Measurements from ENCODE around the gene MAP3K20. TPM values are rescaled to one million over a fixed set of nuclear protein-coding genes. Genes with fewer than 3 reads are reported as not detected.
"Not testable (repeated sequence)": the region's sequence is repeated elsewhere in the genome, so short reads cannot be mapped to it uniquely, and the experiment has no call there.

The MAP3K20 gene
- total RNA-seq, 1 donor from 2014 or later, result 33.7 TPM

DNA sequence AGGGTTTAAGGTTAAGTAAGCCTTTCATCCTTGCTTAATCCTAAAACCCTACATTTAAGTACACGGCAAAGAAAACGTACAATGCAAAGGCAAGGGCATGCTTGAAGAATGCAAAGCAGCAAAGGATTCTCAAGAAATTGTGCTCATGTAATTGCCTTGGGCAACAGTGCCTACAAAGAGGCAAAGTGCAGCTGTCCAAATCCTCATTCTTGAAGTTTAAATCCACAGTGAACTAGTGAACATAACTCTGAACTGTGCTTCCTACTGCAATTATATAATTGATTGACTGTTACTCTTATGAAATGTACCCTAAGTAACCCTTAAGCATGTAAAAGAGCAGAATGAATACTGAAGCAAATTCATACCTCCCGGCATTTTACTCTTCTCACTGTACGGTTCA, 85.4 kb downstream of the MAP3K20 start:
- no peak overlapping the region for H3K4me3 Mint-ChIP-seq
- peak overlapping the region; percentile 23 for H3K27ac Mint-ChIP-seq
- TF ChIP-seq, protein P1, sequence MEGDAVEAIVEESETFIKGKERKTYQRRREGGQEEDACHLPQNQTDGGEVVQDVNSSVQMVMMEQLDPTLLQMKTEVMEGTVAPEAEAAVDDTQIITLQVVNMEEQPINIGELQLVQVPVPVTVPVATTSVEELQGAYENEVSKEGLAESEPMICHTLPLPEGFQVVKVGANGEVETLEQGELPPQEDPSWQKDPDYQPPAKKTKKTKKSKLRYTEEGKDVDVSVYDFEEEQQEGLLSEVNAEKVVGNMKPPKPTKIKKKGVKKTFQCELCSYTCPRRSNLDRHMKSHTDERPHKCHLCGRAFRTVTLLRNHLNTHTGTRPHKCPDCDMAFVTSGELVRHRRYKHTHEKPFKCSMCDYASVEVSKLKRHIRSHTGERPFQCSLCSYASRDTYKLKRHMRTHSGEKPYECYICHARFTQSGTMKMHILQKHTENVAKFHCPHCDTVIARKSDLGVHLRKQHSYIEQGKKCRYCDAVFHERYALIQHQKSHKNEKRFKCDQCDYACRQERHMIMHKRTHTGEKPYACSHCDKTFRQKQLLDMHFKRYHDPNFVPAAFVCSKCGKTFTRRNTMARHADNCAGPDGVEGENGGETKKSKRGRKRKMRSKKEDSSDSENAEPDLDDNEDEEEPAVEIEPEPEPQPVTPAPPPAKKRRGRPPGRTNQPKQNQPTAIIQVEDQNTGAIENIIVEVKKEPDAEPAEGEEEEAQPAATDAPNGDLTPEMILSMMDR (IDR thresholded peaks at IDR 0.05; ENCODE audit: unreplicated experiment), result no peak
- peaks cover 16% of the 10 kb centered on the region for H3K4me1 Mint-ChIP-seq
- no peaks in the 10 kb centered on the region for H3K27me3 Mint-ChIP-seq (ENCODE audit: low read depth)
- H3K9me3 Mint-ChIP-seq, result peaks cover 8% of the 10 kb centered on the region
- DNase-seq (ENCODE audit: low spot score in 2 of 2, unreplicated experiment in 2 of 2), result no peak
- H3K36me3 Mint-ChIP-seq, result peaks cover 12% of the 10 kb centered on the region

DNA sequence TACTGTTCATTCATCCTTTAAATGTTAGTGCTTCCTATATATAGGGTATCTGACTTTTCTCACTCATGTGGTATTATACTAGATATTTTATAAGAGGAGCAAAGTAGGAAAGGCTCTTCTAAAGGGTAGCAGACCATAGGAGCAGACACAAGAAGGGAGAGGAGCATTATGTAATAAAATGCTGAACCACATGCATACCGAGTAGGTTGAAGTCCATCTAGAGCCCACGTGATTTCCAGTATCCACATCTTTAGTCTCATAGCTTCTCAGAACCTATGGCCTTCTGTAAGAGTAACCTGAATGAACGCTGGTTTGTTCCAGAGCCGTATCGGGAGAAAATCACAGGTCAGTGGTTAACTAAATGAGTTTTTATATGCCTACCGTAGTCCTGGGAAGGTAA, 85.9 kb downstream of the MAP3K20 start:
- Mint-ChIP-seq H3K27ac (no peak overlapping the region), H3K9me3 (peaks cover 5% of the 10 kb centered on the region), H3K36me3 (peaks cover 8% of the 10 kb centered on the region), H3K4me3 (no peak overlapping the region), H3K4me1 (peaks cover 16% of the 10 kb centered on the region), H3K27me3 (ENCODE audit: low read depth) (no peaks in the 10 kb centered on the region)
- DNase-seq (ENCODE audit: low spot score in 2 of 2, unreplicated experiment in 2 of 2), result no peak
- TF ChIP-seq, protein P1 (IDR thresholded peaks at IDR 0.05; ENCODE audit: unreplicated experiment), result no peak

DNA sequence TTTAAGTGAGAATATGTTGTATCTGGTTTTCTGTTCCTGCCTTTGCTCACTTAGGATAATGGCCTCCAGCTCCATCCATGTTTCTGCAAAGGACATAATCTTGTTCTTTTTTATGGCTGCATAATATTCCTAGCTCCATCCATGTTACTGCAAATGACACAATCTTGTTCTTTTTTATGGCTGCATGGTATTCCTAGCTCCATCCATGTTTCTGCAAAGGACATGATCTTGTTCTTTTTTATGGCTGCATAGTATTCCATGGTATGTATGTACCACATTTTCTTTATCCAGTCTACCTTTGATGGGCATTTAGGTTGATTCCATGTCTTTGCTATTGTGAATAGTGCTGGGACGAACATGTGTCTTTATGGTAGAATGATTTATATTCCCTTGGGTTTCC, 87.7 kb downstream of the MAP3K20 start:
- not testable (repeated sequence) for H3K9me3 Mint-ChIP-seq; DNase-seq (ENCODE audit: low spot score in 2 of 2, unreplicated experiment in 2 of 2); H3K27me3 Mint-ChIP-seq (ENCODE audit: low read depth); H3K36me3 Mint-ChIP-seq; H3K27ac Mint-ChIP-seq; H3K4me3 Mint-ChIP-seq
- peaks cover 19% of the 10 kb centered on the region for H3K4me1 Mint-ChIP-seq

DNA sequence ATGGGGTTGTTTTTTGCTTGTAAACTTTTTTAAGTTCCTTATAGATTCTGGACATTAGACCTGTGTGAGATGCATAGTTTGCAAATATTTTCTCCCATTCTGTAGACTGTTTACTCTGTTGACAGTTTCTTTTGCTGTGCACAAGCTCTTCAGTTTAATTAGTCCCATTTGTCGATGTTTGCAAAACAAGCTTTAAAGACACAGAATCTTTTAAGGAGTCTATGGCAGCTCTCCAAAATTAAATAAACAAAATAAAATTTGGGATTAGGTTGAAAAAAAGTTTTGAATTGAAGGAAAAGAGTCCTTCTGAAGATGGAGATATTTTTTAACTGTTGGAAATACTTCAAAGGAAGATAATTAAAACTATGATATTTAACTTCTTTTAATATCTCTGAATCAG, 88.8 kb downstream of the MAP3K20 start:
- H3K27me3 Mint-ChIP-seq (ENCODE audit: low read depth), result no peaks in the 10 kb centered on the region
- TF ChIP-seq, protein P1 (IDR thresholded peaks at IDR 0.05; ENCODE audit: unreplicated experiment), result no peak
- no peak overlapping the region for H3K4me3 Mint-ChIP-seq
- H3K9me3 Mint-ChIP-seq, result peaks cover 5% of the 10 kb centered on the region
- H3K4me1 Mint-ChIP-seq, result peaks cover 20% of the 10 kb centered on the region
- peak overlapping the region; percentile 40 for H3K27ac Mint-ChIP-seq
- no peak for DNase-seq (ENCODE audit: low spot score in 2 of 2, unreplicated experiment in 2 of 2)
- peaks cover 8% of the 10 kb centered on the region for H3K36me3 Mint-ChIP-seq

DNA sequence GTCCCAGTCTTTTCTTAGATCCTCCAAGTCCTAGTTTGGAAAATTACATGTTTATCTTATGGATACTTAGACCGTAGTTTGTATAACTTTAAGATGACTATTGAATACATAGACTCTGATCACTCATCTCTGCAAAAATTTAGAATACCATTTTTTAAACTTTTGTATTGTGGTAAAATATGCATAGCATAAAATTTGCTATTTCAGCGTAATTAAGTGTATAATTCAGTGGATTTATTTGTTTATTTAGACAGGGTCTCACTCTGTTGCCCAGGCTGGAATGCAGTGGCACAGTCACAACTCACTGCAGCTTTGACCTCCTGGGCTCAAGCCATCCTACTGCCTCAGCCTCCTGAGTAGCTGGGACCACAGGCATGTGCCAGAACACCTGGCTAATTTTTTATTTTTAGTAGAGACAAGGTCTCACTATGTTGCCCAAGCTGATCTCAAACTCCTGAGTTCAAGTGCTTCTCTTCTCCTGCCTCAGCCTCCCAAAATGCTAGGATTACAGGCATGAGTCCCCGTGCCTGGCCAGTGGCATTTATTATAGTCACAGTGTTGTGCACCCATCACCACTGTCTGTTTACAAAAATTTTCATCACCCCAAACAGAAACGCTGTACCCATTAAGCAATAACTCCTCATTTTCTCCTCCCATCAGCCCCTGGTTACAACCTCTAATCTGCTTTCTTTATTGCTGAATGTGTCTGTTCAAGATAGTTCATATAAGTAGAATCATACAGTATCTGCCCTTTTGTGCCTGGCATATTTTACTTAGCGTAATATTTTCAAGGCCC, 90.0 kb downstream of the MAP3K20 start:
- no peaks in the 10 kb centered on the region for H3K27me3 Mint-ChIP-seq (ENCODE audit: low read depth)
- no peak overlapping the region for H3K27ac Mint-ChIP-seq
- peaks cover 5% of the 10 kb centered on the region for H3K9me3 Mint-ChIP-seq
- no peak overlapping the region for H3K4me3 Mint-ChIP-seq
- DNase-seq (ENCODE audit: low spot score in 2 of 2, unreplicated experiment in 2 of 2), result no peak
- H3K4me1 Mint-ChIP-seq, result peaks cover 14% of the 10 kb centered on the region
- peaks cover 8% of the 10 kb centered on the region for H3K36me3 Mint-ChIP-seq
- TF ChIP-seq, protein P1 (IDR thresholded peaks at IDR 0.05; ENCODE audit: unreplicated experiment), result no peak

DNA sequence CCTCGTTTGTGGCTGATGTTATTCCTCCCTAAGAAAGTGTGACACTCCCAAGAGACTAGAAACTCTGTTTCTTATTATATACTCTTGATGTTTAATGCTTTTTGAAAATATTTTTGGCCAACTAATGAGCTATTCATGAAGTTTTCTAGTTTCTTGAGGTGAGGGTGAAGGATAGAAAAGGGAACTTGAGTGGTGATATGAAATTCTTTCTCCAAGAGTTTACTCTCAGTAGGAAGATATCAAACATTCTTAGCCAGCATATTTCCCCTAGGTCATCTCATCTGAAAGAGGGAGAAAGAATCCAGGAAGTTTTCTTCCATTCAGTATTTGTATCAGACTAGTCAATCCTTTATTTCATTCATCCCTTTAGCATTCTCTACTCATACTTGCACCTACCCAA, 95.7 kb downstream of the MAP3K20 start:
- TF ChIP-seq, protein P1 (IDR thresholded peaks at IDR 0.05; ENCODE audit: unreplicated experiment), result no peak
- no peaks in the 10 kb centered on the region for H3K27me3 Mint-ChIP-seq (ENCODE audit: low read depth)
- H3K36me3 Mint-ChIP-seq, result peaks cover 5% of the 10 kb centered on the region
- H3K9me3 Mint-ChIP-seq, result peaks cover 7% of the 10 kb centered on the region
- H3K4me3 Mint-ChIP-seq, result no peak overlapping the region
- peaks cover 22% of the 10 kb centered on the region for H3K4me1 Mint-ChIP-seq
- H3K27ac Mint-ChIP-seq, result peak overlapping the region; percentile 37
- DNase-seq (ENCODE audit: low spot score in 2 of 2, unreplicated experiment in 2 of 2), result no peak

All from mesothelial cell of epicardium (in vitro differentiated cells).